ENCODE results near the gene UTP4.

- TF ChIP-seq CTCF (IDR thresholded peaks at IDR 0.05) (no peak), POLR2A (IDR thresholded peaks at IDR 0.05) (no peak)
Observed at GRCh38 chr16:69109486-69110270, 22.8 kb upstream of the UTP4 start.

Data from heart left ventricle (tissue), 13 donors.